Kidney epithelial cell (primary cell): ENCODE results near the gene UHRF1. TPM values are rescaled to one million over a fixed set of nuclear protein-coding genes. Genes with fewer than 3 reads are reported as not detected.

Experiments
- DNase-seq: peaks from one replicate; pipeline ENCODE4 v3.0.0-alpha.2; 2010; ENCODE audit warnings: low read depth
- H3K27me3 ChIP-seq: 2 replicates; pipeline ENCODE4 v1.6.0; 2011; ENCODE audit warnings: low read length; ENCODE audit not compliant: control insufficient read depth, insufficient read depth
- H3K36me3 ChIP-seq: 2 replicates; pipeline ENCODE4 v1.5.1; 2011; ENCODE audit warnings: low read length; ENCODE audit not compliant: control insufficient read depth, insufficient read depth
- H3K4me3 ChIP-seq: 2 replicates; pipeline ENCODE4 v1.5.1; 2011; ENCODE audit warnings: low read depth, mild to moderate bottlenecking, control low read depth, low read length
- CTCF ChIP-seq: IDR thresholded peaks from 2 replicates; pipeline ENCODE4 v1.5.1; 2011; ENCODE audit warnings: mild to moderate bottlenecking, moderate library complexity, low read length, control low read depth, inconsistent platforms; ENCODE audit not compliant: insufficient read depth, poor library complexity, severe bottlenecking
- total RNA-seq: library from RNA; depleted of rRNA; stranded (reverse); fragments of >200 nt; gene quantifications from 2 replicates; pipeline ENCODE4 v1.2.3, GENCODE V29; 2015

UHRF1 gene
- total RNA-seq, 1 donor from 2014 or later: 21.2 TPM

GRCh38 chr19:4968462-4969291 is 59.4 kb downstream of the UHRF1 start, which contains the start of gene KDM4B:
TSS of gene KDM4B (plus strand) at chr19:4969113. CDS start at chr19:5032891, 63,778 bp downstream.
- Histone ChIP-seq H3K4me3 (peak within 1 kb of the TSS; percentile 61), H3K27me3 (no peaks in the 10 kb centered on the region), H3K36me3 (no peaks in the 10 kb centered on the region)
- peak; percentile 94 for DNase-seq
- TF ChIP-seq CTCF: no peak

GRCh38 chr19:4969292-4969771 is 60.0 kb downstream of the UHRF1 start:
- H3K27me3 ChIP-seq: no peaks in the 10 kb centered on the region
- no peak for TF ChIP-seq CTCF
- DNase-seq: no peak
- H3K4me3 ChIP-seq: peak overlapping the region; percentile 61
- no peaks in the 10 kb centered on the region for H3K36me3 ChIP-seq

GRCh38 chr19:4969772-4970531 is 60.7 kb downstream of the UHRF1 start:
- H3K27me3 ChIP-seq: no peaks in the 10 kb centered on the region
- H3K36me3 ChIP-seq: no peaks in the 10 kb centered on the region
- no peak for TF ChIP-seq CTCF
- H3K4me3 ChIP-seq: peak overlapping the region; percentile 61
- DNase-seq: no peak

- Histone ChIP-seq H3K27me3 (no peaks in the 10 kb centered on the region), H3K36me3 (no peaks in the 10 kb centered on the region), H3K4me3 (peak overlapping the region; percentile 61)
- no peak for TF ChIP-seq CTCF
- DNase-seq: no peak
Measured at GRCh38 chr19:4970558-4971423, 61.5 kb downstream of the UHRF1 start.

- Histone ChIP-seq H3K36me3 (no peaks in the 10 kb centered on the region), H3K27me3 (no peaks in the 10 kb centered on the region), H3K4me3 (no peak overlapping the region)
- DNase-seq: no peak
- no peak for TF ChIP-seq CTCF
Measured at GRCh38 chr19:4971424-4971793, 62.1 kb downstream of the UHRF1 start.
